Stimulated activated CD4-positive, alpha-beta T cell treated with anti-CD3 and anti-CD28 coated beads, Interleukin-1b, Interleukin-23, amount 100 ng/mL, for 1 hour (primary cell): ENCODE results near the gene ROCK2.
"Not testable (repeated sequence)": the region's sequence is repeated elsewhere in the genome, so short reads cannot be mapped to it uniquely, and the experiment has no call there.

Experiments
- DNase-seq, 2 donors: peaks; one replicate each; pipeline ENCODE4 v3.0.0-alpha.2; 2020; ENCODE audit warnings: low read depth in 2 of 2

ROCK2 gene

DNA sequence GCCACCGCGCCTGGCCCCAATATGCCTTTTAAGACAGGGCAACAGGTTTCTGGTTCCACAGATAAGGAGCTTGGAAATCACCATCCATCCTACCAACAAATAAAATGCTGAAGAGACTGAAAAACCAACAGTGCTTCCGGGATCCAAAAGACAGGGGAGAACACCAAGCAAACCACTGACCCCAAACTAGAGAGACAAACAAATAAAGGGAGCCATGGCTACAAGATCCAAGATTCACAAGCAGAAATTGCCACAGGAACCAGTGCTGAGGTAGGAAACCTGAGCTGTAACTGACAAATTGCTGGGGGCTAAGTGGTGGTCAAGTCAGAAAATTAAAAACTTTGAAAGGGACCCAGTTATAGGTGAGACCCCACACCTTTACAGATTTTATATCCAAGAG lies 76.5 kb downstream of the ROCK2 start:
- DNase-seq: no peak

GRCh38 chr2:11264818-11265217 lies 79.6 kb downstream of the ROCK2 start:
- no peak for DNase-seq

DNA sequence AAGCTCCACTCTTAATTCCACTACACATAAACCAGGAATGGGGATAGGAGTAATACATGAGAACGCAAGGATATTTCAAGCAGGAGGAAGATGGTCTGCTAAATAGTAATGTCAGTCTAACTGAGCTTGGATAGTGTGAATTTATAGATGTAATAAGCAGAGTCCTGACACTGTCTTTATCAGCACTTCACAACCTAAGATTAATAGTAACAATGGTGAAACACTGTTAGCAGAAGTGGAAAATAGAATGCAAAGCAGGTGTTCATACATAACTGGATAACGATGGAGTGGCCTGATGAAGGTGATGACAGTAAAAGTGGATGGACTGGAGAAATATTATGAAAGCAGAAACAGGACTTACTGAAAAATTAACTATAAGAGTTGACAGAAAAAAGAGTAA lies 80.4 kb downstream of the ROCK2 start:
- DNase-seq: no peak

GRCh38 chr2:11263177-11263576 lies 81.3 kb downstream of the ROCK2 start:
- DNase-seq: no peak

DNA sequence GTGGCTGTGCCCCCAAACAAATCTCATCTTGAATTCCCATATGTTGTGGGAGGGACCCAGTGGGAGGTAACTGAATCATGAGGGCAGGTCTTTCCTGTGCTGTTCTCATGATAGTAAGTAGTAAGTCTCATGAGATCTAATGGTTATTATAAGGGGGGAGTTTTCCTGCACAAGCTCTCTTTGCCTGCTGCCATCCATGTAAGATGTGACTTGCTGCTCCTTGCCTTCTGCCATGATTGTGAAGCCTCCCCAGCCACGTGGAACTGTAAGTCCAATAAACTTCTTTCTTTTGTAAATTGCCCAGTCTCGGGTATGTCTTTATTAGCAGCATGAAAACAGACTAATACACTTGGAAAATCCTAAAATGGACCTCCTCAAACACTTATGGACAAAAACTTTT lies 82.0 kb downstream of the ROCK2 start:
- DNase-seq: not testable (repeated sequence)

- DNase-seq: not testable (repeated sequence)
These were observed 82.9 kb downstream of the ROCK2 start for GRCh38 chr2:11261564-11261963.

- DNase-seq: no peak
These were observed 83.5 kb downstream of the ROCK2 start for GRCh38 chr2:11260979-11261378.

- DNase-seq: no peak
These were observed 86.5 kb downstream of the ROCK2 start for GRCh38 chr2:11257964-11258363.

DNA sequence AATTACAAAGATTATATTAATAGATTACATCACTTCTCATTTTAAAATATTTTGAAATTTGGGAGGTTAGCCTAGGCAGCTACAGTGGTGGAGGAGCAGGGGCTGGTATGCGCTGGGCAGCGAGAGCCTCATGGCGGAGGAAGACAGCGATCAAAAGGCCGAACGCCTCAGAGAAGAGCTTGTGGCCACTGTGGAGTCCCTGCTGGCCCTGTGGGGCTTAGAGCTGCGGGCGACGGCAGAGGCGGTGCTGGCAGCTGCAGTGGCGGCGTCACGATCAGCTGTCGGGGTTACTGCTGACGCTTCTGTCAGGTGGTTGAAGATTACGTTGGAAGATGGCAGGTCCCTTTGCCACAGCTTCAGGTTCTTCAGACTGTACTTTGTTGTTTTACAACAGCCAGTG lies 87.4 kb downstream of the ROCK2 start:
- no peak for DNase-seq

- no peak for DNase-seq
These were observed 88.3 kb downstream of the ROCK2 start for GRCh38 chr2:11256166-11256565.

DNA sequence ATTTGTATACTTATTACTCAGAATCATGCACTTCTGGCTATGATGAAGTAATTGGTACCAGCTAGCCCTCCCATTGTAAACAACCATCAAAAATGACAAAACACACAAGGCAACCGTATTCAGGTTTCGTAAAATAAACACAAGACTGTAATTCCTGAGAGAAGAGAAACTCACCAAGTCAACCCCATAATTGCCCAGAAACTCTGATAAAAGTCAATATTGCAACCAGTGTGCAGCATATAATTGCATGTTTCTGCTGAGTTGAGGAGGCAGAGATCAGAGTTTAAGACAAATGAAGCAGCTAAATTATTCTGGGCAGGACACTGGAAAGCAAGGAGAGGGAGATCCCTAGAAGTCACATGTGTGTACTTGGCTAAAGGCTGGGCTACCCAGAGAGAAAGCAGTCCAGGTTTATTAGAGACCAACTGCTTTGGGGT lies 90.3 kb downstream of the ROCK2 start:
- no peak for DNase-seq

DNA sequence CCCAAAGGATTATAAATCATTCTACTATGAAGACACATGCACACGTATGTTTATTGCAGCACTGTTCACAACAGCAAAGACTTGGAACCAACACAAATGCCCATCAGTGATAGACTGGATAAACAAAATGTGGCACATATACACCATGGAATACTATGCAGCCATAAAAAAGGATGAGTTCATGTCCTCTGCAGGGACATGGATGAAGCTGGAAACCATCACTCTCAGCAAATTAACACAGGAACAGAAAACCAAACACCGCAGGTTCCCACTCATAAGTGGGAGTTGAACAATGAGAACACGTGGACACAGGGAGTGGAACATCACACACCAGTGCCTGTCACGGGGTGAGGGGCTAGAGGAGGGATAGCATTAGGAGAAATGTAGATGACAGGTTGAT lies 92.0 kb downstream of the ROCK2 start:
- not testable (repeated sequence) for DNase-seq

DNA sequence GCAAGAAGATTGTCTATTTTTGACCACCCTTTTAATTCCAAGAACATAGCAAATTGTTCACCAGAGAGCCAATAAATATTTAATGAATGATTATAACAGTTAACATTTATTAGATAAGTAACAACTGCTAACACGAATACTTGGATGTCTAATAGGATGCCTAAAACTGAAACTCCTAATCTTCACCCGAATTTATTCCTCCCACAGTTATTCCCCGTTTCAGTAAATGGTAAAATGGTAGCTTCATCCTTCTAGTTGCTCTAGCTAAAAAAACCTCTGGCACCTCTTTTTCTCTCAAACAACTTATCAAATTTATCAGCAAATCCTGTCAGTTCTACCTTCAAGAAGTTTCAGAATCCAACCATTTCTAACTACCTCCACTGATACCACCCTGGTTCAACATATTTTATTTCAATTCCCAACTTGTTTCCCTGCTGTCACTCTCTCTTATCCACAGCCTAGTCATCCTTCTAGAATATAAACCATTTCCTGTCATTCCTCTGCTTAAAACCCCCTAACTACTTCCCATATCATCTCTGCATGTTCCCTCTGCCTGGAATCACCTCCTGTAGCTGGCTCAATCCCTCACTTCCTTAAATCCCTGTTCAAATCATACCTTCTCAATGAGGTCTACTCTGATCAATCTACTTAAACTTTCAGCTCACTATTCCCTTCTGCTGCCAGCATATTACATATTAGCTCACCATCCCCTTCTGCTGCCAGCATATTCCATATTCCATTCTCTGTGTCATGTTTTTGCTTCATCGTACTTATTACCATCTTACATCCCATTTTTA lies 93.8 kb downstream of the ROCK2 start:
- no peak for DNase-seq

GRCh38 chr2:11245322-11245721 lies 99.1 kb downstream of the ROCK2 start:
- DNase-seq: no peak

DNA sequence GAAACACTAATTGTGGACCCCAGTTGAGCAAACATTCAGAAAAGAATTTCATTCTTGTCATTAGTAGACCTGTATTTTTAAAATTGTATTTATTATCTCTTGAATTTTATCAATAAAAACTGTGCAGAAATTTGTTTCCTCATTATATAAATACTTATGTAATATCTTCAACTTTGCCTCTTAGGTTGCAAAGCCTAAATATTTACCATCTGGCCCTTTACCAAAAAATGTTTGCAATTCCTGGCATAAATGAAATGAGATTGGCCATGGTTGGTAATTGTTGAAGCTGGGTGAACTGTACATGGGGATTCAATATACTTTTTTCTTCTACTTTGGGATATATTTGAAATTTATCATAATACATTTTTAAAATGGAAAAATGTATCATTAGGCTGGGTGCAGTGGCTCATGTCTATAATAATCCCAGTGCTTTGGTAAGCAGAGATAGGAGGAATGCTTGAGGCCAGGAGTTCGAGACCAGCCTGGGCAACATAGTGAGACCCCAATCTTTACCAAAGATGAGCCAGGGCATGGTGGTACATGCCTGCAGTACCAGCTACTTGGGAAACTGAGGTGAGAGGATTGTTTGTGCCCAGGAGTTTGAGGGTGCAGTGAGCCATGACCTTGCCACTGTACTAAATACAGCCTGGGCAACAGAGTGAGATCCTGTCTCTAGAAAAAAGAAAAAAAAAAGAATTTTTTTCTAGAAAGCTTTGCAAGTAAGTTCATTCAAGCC lies 100.2 kb downstream of the ROCK2 start:
- DNase-seq: no peak

DNA sequence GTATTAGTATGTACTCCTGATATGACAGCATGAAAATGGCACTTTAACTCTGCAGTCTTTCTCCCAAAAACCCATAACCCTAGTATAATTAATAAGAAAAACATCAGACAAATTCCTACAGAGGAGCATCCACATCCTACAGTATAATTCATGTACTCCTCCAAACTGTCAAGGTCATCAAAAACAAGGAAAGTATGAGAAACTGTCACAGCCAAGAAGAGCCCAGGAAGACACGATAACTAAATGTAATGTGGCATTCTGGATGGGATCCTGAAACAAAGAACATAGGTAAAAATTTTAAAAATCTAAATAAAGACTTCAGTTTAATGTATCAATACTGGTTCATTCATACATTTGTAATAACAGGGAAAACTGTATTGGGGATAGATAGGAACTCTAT lies 100.9 kb downstream of the ROCK2 start:
- DNase-seq: no peak

DNA sequence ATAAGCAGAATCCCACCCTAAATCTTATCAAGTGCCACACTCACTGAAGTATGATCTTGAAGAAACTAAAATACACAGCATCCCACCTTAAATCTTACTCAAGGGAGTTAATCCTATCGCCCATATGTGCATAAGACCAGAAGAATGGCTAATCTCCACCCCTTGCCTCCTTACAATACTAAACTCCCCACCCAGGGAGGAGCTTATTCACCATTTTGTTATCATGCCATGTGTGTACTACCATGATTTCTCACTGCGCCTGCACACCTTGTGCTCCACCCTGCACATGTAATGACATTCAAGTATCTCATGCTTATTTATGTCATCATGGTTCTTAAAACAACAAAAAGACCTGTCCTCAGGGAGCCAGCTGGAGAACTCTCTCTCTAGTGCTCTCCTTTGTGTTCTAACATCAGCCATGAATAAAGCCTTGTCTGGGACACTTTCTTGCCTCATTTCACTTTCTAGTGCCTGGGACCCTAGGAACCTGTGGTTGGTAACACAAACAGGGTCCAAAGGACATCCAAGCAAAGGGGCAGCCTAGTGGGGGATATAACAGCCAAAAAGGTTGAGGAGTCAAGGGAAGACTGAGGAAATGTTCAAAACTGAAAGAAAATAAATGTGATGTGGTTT lies 101.8 kb downstream of the ROCK2 start:
- DNase-seq: no peak

DNA sequence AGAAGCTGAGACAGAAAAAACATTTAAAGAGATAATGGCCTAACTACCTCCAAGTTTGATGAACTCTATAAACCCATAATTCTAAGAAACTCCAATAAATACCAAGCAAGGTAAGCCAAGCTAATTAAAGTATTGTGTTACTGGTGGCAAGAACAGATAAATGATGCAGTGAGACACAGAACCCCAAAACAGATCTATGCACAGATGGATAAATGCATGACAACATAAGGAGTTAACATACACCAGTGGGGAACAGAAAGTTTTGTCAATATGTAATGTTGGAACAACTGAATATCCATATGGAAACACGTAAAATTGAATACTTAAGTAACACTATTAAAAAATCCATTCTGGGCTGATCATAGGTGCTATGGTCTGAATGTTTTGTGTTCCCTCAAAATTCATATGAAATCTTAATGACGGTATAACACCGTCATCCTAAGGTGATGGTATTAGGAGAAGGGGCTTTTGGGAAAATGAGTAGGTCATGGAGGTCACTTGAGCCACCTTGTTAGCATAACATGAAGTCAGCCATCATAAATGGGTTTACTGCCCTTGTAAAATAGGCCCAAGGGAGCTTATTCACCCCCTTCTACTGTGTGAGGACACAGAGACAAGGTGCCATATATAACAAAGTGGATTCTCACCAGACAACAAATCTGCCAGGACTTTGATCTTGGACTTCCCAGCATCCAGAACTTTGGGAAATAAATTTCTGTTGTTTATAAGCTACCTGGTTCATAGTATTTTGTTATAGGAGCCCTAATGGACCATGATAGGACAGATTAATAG lies 102.8 kb downstream of the ROCK2 start:
- DNase-seq: no peak

DNA sequence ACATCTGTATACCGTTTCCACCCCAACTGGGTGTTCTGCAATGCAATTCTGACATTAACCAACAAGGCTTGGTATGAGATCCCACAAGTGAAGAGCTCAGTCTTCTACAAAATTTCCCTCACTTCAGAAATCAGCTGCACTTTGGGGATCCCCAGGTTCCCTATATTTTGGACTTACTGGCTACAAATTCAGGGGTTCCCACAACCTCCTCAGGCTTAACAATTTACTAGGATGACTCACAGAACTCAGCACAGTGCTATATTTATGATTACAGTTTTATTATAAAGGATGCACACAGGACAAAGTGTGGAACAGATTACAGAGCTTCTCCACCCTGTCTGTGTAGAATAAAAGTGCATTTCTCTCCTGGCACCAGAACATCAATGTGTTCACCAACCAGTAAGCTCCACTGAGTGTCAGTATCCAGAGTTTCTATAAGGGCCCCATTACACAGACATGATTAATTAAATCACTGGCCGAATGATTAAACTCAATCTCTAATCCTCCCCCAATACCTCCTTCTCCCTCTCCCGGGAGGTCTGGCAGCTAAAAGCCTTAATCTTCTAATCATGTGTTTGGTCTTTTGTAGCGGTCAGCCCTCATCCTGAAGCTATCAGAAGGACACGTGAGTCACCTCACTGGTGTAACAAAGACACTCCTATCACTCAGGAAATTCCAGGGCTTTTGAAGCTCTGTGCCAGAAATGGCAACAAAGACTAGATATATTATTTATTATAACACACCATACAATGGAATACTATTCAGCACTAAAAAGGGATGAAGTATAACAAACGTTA lies 104.6 kb downstream of the ROCK2 start:
- DNase-seq: no peak

DNA sequence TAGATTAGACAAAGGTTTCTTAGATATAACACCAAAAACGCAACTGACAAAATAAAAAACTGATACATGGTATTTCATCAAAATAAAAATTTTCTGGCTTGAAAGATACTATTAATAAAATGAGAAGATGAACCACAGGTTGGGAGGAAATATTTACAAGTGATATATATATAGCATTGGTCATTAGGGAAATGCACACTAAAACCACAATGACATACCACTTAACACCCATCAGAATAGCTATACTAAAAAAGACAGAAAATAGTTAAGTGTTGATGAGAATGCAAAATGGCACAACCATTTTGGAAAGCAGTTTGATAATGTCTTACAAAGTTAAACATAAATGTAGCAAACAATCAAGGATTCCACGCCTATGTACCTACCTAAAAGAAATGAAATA lies 105.3 kb downstream of the ROCK2 start:
- DNase-seq: no peak

GRCh38 chr2:11237122-11237521 lies 107.3 kb downstream of the ROCK2 start:
- DNase-seq: no peak
